SK-N-SH (cell line): ENCODE results near the gene PRKN. TPM values are rescaled to one million over a fixed set of nuclear protein-coding genes. Genes with fewer than 3 reads are reported as not detected.

Source experiments
- CTCF ChIA-PET: fragments of 300-600, 350-600 bp; formaldehyde crosslinking; extraction: SDS; loops from one replicate; lab custom pipeline; 2021; lab: Yijun Ruan, JAX
- POLR2A ChIA-PET: fragments of 350-600 bp; sonication (Branson Sonifier 250); formaldehyde crosslinking; extraction: SDS; loops from one replicate; lab custom pipeline; 2020; ENCODE audit warnings: antibody characterized with exemption, inconsistent platforms; lab: Yijun Ruan, JAX
- DNase-seq: peaks from one replicate; pipeline ENCODE4 v3.0.0; 2012
- H2AFZ ChIP-seq: fragments of 200-600 bp; sonication (generic); 2 replicates; pipeline ENCODE4 v1.8.1; 2016; ENCODE audit warnings: antibody characterized with exemption, mild to moderate bottlenecking, low read depth
- H3F3A ChIP-seq: fragments of 200-600 bp; sonication (generic); replicated peaks from 2 replicates; pipeline ENCODE3; 2016; ENCODE audit warnings: antibody characterized with exemption, mild to moderate bottlenecking; ENCODE audit not compliant: insufficient read depth
- H3K27ac ChIP-seq, 2 experiments: fragments of 200-500 bp in 1 of 2; fragments of 200-600 bp in 1 of 2; sonication (Bioruptor generic) in 1 of 2; sonication (generic), shearing (Covaris generic) in 1 of 2; 2 replicates each; pipeline versions ENCODE4 v1.5.1 to v1.6.1; 2014 to 2016; ENCODE audit warnings: low read depth in 2 of 2, inconsistent platforms in 1 of 2, low read length in 1 of 2, mild to moderate bottlenecking in 1 of 2, mixed read lengths in 1 of 2
- H3K27me3 ChIP-seq: fragments of 200-600 bp; sonication (generic), shearing (Covaris generic); 2 replicates; pipeline ENCODE4 v1.6.1; 2016; ENCODE audit warnings: mixed run types; ENCODE audit not compliant: insufficient read depth
- H3K36me3 ChIP-seq, 2 experiments: fragments of 200-500 bp in 1 of 2; fragments of 200-600 bp in 1 of 2; sonication (Bioruptor generic) in 1 of 2; sonication (generic) in 1 of 2; replicated peaks in 1 of 2; 2 replicates each; pipeline versions ENCODE3 to v1.5.1; 2014 to 2016; ENCODE audit warnings: low read length in 1 of 2, mild to moderate bottlenecking in 1 of 2; ENCODE audit not compliant: insufficient read depth in 2 of 2, control insufficient read depth in 1 of 2
- H3K4me1 ChIP-seq, 2 experiments: fragments of 200-500 bp in 1 of 2; fragments of 200-600 bp in 1 of 2; sonication (Bioruptor generic) in 1 of 2; sonication (generic), shearing (Covaris generic) in 1 of 2; 2 replicates each; pipeline versions ENCODE4 v1.5.1 to v1.6.1; 2014 to 2016; ENCODE audit warnings: low read depth in 1 of 2, low read length in 1 of 2, mixed run types in 1 of 2; ENCODE audit not compliant: insufficient read depth in 2 of 2, control insufficient read depth in 1 of 2
- H3K4me2 ChIP-seq: fragments of 200-600 bp; sonication (generic), shearing (Covaris generic); 2 replicates; pipeline ENCODE4 v1.6.1; 2017; ENCODE audit warnings: mixed run types
- H3K4me3 ChIP-seq, 2 experiments: fragments of 200-500 bp in 1 of 2; fragments of 200-600 bp in 1 of 2; sonication (Bioruptor generic) in 1 of 2; sonication (generic), shearing (Covaris generic) in 1 of 2; 2 replicates each; pipeline versions ENCODE4 v1.5.1 to v1.8.1; 2014 to 2016; ENCODE audit warnings: low read depth in 2 of 2, inconsistent platforms in 1 of 2, low read length in 1 of 2, mild to moderate bottlenecking in 1 of 2, mixed read lengths in 1 of 2, moderate library complexity in 1 of 2
- H3K79me2 ChIP-seq: fragments of 200-600 bp; sonication (generic); 2 replicates; pipeline ENCODE4 v1.8.1; 2017; ENCODE audit warnings: mild to moderate bottlenecking; ENCODE audit not compliant: insufficient read depth
- H3K9ac ChIP-seq: fragments of 200-600 bp; sonication (generic); 2 replicates; pipeline ENCODE4 v1.6.1; 2017; ENCODE audit warnings: mixed run types
- H3K9me2 ChIP-seq: fragments of 200-600 bp; sonication (generic); 2 replicates; pipeline ENCODE4 v1.6.1; 2017; ENCODE audit warnings: mixed run types
- H3K9me3 ChIP-seq: fragments of 200-600 bp; sonication (generic); 2 replicates; pipeline ENCODE4 v1.6.1; 2017; ENCODE audit warnings: mixed run types, mild to moderate bottlenecking, moderate library complexity
- H4K20me1 ChIP-seq: fragments of 200-600 bp; sonication (generic); 2 replicates; pipeline ENCODE4 v1.6.1; 2017; ENCODE audit warnings: mild to moderate bottlenecking, mixed run types; ENCODE audit not compliant: insufficient read depth
- CTCF ChIP-seq: fragments of 200-600 bp; sonication (generic); IDR thresholded peaks from 2 replicates; pipeline ENCODE4 v1.6.1; 2017; ENCODE audit warnings: antibody characterized with exemption, mild to moderate bottlenecking, moderate library complexity
- ELF1 ChIP-seq: IDR thresholded peaks from 2 replicates; pipeline ENCODE4 v1.4.0; 2012
- FOXJ3 ChIP-seq: sonication (generic); formaldehyde crosslinking; IDR thresholded peaks from 2 replicates; pipeline ENCODE4 v1.5.1; 2020; ENCODE audit warnings: mild to moderate bottlenecking, missing genetic modification reagents
- MXI1 ChIP-seq: IDR thresholded peaks from 2 replicates; pipeline ENCODE4 v1.6.1; 2012; ENCODE audit warnings: mild to moderate bottlenecking, low read depth, low read length, improper control_type of control experiment
- NFIC ChIP-seq: IDR thresholded peaks from 2 replicates; pipeline ENCODE4 v1.4.0; 2012; ENCODE audit warnings: borderline replicate concordance
- RAD21 ChIP-seq: IDR thresholded peaks from 2 replicates; pipeline ENCODE4 v1.6.1; 2012; ENCODE audit warnings: mild to moderate bottlenecking, low read length
- REST ChIP-seq: IDR thresholded peaks from 2 replicates; pipeline ENCODE4 v1.6.1; 2012; ENCODE audit warnings: mild to moderate bottlenecking, low read depth, low read length, moderate library complexity
- SMC3 ChIP-seq: IDR thresholded peaks from 2 replicates; pipeline ENCODE4 v1.6.1; 2012; ENCODE audit warnings: low read depth, low read length, improper control_type of control experiment
- TAF1 ChIP-seq: IDR thresholded peaks from 2 replicates; pipeline ENCODE4 v1.6.1; 2012; ENCODE audit warnings: low read depth, mild to moderate bottlenecking, low read length, moderate library complexity, borderline replicate concordance
- WGBS: methylation state at CpG from one replicate; pipeline ENCODE4 v1.1.6; 2017; ENCODE audit warnings: low lambda C conversion rate; 5-methylcytosine and 5-hydroxymethylcytosine counted together
- polyA plus RNA-seq, 3 experiments: library from polyadenylated mRNA; depleted of rRNA; stranded (reverse); fragments of >200 nt; gene quantifications; 2 replicates each; pipeline ENCODE4 v1.2.3, GENCODE V29; 2012

The PRKN gene
- polyA plus RNA-seq, 1 of the 3 experiments (the other 2 are of a cell fraction) = 0.76 TPM

- 65% methylated on average over 6 of the region's 6 CpGs for WGBS
- ChIA-PET CTCF (interaction anchor here (0.6 to 1.5 kb wide), 5 partner anchors 9 to 90 kb away, joined by 3 to 4 read pairs (median 3); no protein-coding TSS in a partner anchor), POLR2A (no interaction called here)
Observed at GRCh38 chr6:162442687-162443086, 284.9 kb downstream of the PRKN start.

More at GRCh38 chr6:162442687-162443086, 284.9 kb downstream of the PRKN start:
- DNase-seq = peak; percentile 48
- H3K27ac ChIP-seq = no peak overlapping the region
- no peak for TF ChIP-seq MXI1
- no peak for TF ChIP-seq NFIC
- no peak for TF ChIP-seq FOXJ3
- no peak for TF ChIP-seq REST
- TF ChIP-seq ELF1 = no peak
- TF ChIP-seq SMC3 = peak; percentile 56; the same call in 1 of the 2 replicates
- TF ChIP-seq CTCF = 0 out of 2 replicates have a peak, but pooled peaks have one; percentile 13
- TF ChIP-seq TAF1 = no peak
- peak; percentile 79 for TF ChIP-seq RAD21
- H3K79me2 ChIP-seq = no peaks in the 10 kb centered on the region
- H3K27me3 ChIP-seq = no peaks in the 10 kb centered on the region
- no peaks in the 10 kb centered on the region for H3K9me3 ChIP-seq
- no peaks in the 10 kb centered on the region for H3K4me1 ChIP-seq
- no peaks in the 10 kb centered on the region for H3K36me3 ChIP-seq
- no peak overlapping the region for H2AFZ ChIP-seq
- no peak overlapping the region for H3K4me3 ChIP-seq
- no peak overlapping the region for H3K9ac ChIP-seq
- no peaks in the 10 kb centered on the region for H3K9me2 ChIP-seq
- no peak overlapping the region for H3K4me2 ChIP-seq
- no peaks in the 10 kb centered on the region for H3F3A ChIP-seq
- H4K20me1 ChIP-seq = no peaks in the 10 kb centered on the region
